Measurements from ENCODE around the gene CCBE1.
"Not testable (repeated sequence)": the region's sequence is repeated elsewhere in the genome, so short reads cannot be mapped to it uniquely, and the experiment has no call there.

Gene CCBE1

DNA sequence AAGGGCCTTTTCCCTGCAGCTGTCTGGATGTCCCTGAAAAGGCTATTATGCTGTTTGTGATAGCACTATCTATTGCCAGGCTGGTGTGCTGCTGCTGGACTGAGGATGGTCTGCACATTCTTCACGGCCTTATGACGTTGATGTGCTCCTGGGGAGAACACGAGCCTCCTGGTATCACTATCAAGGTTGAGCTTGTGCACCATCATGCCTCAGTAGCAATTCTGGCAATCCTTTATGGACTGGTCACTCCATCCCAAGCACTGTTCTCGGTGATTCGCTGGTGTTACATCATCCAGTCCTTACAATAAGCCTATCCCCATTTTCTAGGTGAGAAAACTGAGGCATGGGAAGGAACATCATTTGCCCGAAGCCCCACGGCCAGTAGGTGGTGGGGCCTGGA, 18.2 kb upstream of the CCBE1 start:
- DNase-seq (ENCODE audit: low read depth in 2 of 2), result no peak

DNA sequence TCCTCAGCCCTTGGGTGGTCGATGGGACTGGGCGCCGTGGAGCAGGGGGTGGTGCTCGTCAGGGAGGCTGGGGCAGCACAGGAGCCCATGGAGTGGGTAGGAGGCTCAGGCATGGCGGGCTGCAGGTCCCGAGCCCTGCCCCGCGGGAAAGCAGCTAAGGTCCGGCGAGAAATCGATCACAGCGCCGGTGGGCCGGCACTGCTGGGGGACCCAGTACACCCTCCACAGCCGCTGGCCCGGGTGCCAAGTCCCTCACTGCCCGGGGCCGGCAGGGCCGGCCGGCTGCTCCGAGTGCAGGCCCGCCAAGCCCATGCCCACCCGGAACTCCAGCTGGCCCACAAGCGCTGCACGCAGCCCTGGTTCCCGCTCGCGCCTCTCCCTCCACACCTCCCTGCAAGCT, 16.9 kb upstream of the CCBE1 start:
- DNase-seq (ENCODE audit: low read depth in 2 of 2), result not testable (repeated sequence)

DNA sequence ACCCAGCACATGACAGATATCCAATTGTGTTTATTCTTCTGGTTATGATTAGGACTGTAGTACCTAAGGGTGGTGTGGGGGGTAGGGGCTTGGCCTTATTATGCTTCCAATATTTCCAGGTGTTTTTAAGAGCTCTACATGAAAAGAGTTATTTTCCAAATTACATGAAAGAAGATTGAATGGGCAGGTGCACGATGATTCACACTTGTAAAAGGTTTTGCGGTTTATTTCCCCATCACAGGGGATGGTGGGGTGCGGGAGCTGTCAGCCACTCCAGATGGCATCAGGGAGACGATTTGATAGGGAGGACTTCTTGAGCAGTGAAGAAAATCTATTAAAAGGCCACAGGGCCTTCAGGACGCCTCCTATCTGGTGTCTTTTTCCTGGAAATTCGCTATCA, 15.1 kb upstream of the CCBE1 start:
- DNase-seq (ENCODE audit: low read depth in 2 of 2), result no peak

DNA sequence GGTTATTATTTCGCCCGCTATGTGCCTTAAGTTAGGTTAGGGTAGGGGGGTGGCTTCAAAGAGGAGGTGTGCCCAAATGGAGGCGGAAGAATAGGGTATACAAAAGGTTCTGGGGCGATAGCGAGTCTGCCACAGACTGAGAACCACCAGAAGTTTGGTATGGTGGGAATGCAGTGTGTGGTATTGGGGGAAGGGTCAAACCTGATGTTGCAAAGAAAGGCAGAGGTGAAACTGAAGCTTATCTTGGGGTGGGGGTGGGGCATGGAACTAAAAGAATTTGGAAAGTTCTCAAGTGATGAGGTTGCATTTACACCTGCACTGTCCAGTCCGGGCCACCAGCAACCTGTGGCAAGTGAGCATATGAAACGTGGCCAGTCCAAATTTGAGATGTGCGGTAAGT, 11.8 kb upstream of the CCBE1 start:
- no peak for DNase-seq (ENCODE audit: low read depth in 2 of 2)

DNA sequence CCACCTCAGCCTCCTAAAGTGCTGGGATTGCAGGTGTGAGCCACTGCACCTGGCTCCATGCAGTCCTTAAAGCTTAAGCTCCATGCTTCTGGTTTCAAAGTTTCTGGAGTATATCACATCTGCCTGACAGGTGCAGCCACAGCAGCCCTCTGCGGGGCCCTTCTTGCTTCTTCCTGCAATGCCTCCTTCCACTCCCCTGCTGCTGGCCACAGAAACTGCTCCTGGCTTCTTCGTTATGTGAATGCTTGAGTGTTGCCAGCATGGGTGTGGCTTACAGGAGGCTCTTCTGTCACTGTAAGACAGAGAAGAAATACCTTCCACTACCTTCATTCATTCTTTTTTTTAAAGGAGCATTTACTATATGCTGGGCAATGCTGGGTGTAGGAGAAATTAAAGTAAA, 10.1 kb upstream of the CCBE1 start:
- no peak for DNase-seq (ENCODE audit: low read depth in 2 of 2)

DNA sequence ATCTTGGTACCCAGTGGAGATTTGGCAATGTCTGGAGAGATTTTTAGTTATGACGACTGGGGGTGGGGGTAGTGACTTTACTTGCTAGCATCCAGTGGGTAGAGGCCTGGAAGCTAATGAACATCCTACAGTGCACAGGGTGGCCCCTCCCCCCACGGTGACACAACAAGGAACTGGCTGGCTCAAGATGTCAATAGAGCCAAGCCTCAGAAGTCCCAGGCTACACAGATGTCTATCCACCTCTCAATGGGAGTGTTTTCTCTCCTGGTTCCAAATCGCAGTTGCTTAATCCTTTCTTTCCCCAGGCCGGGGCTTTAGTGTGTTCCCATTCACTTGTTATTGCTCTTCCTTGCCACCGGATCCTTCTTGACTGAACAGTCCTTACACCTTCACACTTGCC, 9.3 kb upstream of the CCBE1 start:
- no peak for DNase-seq (ENCODE audit: low read depth in 2 of 2)

DNA sequence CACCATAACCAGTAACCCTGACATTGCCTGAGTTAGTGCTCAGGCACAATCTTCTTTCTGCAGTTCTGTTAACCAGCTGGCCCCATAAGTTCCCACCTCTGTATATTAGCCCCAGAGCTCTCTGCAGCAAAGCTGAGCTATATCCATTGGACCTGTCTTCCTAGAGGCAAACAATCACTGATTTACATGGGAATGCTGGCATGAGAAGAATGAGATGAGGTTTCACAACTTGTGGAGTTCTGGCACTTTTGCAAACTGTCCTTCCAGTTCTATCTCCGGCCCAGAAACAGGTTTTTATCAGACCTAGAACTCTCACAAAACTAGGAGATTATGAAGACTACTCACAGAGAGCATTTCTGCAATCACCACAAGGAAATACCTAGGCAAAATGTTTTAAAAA, 7.9 kb upstream of the CCBE1 start:
- DNase-seq (ENCODE audit: low read depth in 2 of 2), result no peak

DNA sequence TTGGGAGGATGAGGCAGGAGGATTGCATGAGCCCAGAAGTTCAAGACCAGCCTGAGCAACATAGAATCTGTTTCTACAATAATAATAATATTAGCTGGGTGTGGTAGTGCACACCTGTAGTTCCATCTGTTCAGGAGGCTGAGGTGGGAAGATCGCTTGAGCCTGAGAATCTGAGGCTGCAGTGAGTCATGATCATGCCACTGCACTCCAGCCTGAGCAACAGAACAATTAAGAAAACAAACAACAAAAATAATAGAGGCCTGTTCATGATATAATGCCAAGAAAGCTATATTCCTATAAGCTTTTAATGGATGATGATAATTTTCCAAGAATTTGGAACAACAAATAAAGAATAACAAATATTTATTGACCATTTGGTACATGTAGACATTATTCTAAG, 6.9 kb upstream of the CCBE1 start:
- no peak for DNase-seq (ENCODE audit: low read depth in 2 of 2)

DNA sequence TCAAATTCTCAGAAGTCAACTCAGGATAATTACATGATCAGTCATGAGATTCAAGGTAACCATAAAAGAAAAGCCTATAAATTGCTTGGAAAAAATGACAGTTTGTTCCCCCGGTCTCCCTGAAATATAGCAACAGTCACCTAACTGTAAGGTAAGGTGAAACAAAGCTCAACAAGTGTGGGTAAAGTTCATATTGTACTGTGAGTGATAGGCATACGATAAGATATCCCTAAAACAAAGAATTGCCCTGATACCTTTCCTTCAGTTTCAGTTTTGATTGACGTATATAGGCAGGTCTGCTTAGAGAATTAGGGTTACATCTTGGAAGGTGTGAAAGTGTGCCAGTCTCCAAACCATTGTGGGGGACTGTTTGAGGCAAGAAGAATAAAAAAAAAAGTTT, 4.0 kb upstream of the CCBE1 start:
- no peak for DNase-seq (ENCODE audit: low read depth in 2 of 2)

DNA sequence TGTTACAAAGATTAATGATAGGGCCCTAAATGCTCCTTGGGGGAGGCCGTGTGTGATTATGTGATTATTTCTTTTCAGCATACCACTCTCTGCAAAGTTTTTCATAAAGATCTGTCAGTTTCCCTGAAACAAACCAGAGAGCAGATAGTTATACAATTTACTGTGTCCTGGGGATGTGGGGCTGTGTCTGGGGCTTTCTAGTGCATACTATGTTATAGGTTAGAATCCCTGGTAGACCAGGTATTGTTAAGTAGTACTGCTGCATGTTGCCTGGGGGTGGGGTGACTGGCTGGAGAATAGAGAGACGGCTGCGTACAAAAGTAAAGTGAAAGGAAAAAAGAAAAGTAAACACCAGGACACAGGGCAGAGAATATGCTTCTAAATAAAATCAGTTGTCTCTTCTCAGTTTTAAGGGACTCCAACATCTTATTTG, 3.3 kb upstream of the CCBE1 start:
- DNase-seq (ENCODE audit: low read depth in 2 of 2), result no peak

DNA sequence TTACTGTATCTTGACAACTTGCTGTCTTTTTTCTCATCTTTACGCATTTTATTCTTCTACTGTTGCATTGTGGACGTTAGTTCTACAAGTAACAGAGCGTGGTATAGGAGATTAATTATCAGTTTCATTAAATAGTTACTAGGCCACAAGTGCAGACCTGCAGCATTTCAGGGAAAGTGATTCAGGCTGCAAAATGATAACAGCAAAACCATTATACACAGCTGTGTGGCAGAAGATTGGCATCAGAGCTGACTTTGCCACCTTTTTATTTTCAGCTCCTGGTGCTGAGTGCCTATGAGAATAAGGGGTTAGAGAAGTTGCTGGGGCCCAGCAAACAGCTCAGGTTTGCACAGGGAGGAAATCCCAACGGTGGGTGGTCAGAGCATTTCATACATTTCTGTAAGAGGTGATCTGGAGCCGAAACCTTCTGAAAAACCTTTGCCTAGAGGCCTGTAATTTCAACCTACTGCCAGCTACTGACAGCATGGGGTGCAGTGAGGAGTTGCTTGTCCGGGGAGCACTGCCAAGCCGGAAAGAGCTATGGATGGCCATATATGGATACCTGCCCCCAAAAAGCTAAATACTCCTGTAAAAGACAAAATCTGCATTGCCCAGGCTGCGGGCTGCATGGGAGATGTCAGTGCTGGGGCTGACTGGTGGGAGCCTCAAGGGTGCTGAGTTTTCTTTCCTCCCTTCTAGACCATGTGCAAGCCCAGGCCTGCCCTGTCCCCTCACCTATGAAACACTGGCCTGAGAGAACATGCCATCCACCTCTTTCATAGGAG, 2.7 kb upstream of the CCBE1 start:
- DNase-seq (ENCODE audit: low read depth in 2 of 2), result no peak

DNA sequence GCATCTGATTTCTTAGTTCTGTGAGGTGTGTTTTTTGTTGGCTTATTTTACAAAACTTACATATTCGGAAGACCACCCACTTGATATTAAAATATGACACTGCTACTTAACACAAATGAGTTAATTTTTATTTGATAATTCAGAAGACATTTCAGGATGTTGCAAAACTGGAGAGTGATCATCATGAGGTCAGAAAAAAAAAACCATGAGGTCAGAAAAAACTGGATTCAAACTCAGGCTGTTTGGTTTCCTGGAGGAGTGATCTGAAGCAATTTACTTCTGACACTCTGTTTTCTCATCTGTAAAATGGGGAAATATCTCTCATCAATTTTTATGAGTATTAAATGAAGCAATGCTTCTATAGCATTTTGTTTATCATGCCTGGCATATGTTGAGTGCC, 1.8 kb upstream of the CCBE1 start:
- no peak for DNase-seq (ENCODE audit: low read depth in 2 of 2)

DNA sequence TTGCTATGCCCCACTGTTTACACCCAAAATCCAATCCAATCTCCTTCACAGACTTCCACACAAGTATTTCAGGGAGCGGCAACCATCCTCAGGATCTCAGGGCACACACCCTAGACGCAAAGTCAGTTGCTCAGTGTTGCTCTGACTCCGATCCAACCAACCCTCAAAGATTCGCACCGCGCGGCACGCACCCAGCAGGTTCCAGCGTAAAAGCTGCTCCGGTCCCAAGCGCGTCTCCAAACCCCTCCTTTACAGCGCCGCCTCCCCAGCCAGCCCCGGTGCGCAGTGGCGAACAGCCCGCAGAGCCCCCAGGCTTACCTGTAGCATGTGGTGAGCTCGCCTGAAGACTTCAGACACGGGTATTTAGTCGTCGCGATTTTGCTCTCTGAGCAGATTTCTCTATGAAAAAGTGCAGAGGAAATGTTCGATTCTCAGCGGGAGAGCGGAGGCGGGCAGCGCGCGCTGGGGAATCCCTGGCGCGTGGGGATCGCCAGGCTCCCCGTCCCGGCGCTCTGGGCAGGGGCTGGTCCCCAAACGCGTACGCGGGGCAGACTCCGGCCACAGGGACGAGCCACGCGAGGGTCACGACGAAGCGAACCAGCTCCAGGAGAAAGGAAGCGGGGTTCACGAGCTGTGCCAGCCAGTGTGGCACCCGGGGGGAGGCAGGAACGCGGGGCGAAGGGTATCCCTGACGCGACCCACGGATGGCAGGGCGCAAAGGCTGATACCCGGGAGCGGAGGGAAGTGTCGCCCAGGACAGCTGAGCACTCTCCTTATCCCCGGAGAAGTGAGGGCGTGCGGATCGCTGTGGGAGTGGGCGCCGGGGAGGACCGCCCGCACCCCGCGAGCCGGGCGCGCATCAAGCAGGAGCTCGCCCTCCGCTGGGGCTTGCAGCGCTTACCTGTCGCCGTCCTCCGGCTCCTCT, 650 bp downstream of the CCBE1 start:
- no peak for DNase-seq (ENCODE audit: low read depth in 2 of 2)

DNA sequence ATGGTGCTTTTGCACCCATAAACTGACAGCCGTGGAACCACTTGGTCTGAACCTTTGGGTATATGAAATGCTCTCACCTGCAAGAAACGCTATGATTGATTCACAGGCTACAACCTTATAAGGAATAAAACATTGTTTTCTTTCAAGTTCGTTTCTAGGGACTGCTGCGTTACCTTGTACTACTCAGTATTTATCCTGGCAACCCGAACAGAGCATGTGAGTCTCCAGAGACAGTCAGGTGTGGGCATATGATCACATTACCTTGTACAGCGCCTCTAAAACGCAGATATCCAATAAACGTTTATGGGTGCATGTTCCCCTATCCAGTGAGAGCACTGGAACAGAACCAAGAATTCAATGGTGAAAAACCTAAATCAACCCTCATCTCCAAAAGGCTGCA, 1.7 kb downstream of the CCBE1 start:
- no peak for DNase-seq (ENCODE audit: low read depth in 2 of 2)

DNA sequence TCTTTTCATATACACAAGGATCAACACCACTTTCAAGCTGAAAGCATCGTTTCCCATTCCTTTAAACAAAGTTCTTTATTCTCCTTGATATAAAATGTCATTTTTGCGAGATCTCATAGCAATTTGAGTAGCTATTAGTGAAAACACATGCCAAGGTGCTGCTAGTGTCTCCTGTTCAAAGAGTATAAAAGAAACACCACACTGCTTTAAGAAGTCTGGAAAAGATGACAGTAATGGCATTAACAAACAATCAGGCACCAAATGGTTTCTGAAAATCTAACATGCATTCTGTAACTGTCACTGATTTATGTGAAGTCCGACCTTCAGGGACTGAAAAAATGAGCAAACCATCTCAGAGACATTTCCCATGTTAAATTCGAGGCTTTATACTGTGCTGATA, 2.4 kb downstream of the CCBE1 start:
- no peak for DNase-seq (ENCODE audit: low read depth in 2 of 2)

DNA sequence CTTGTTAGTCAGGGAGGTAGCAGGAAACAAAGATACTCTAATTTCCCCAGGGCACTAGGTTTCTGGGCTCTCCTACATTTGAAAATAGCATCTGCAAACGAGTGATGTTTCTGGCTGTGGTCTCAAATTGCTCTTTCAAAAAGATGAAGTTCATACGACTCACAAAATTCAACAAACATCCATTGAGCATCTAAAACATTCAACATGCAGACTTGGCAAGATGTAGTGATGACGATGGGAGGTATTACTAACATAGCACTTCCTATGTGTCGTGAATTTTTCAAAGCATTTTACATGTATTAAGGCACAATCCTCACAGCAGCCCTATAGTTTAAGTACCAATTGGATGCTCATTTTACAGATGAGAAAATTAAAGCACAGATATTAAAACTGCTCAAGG, 5.2 kb downstream of the CCBE1 start:
- DNase-seq (ENCODE audit: low read depth in 2 of 2), result no peak

DNA sequence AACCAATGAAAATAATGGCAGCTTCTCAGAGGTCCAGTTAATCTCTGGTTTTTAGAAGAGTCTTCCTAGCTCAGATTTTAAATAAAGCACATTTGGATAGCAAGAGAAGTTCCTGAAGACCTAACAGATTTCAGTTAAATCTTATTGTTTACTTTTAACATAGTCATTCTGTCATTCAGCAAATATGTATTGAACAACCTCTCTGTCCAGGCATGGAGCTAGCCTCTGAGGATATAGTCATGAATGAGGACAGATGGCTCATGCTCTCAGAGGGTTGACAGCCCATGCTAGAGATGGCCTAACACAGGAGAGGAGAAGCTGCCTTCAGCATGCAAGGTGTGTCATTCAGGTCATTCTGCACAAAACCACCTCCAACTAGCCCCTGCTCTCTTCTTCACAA, 6.2 kb downstream of the CCBE1 start:
- DNase-seq (ENCODE audit: low read depth in 2 of 2), result no peak

DNA sequence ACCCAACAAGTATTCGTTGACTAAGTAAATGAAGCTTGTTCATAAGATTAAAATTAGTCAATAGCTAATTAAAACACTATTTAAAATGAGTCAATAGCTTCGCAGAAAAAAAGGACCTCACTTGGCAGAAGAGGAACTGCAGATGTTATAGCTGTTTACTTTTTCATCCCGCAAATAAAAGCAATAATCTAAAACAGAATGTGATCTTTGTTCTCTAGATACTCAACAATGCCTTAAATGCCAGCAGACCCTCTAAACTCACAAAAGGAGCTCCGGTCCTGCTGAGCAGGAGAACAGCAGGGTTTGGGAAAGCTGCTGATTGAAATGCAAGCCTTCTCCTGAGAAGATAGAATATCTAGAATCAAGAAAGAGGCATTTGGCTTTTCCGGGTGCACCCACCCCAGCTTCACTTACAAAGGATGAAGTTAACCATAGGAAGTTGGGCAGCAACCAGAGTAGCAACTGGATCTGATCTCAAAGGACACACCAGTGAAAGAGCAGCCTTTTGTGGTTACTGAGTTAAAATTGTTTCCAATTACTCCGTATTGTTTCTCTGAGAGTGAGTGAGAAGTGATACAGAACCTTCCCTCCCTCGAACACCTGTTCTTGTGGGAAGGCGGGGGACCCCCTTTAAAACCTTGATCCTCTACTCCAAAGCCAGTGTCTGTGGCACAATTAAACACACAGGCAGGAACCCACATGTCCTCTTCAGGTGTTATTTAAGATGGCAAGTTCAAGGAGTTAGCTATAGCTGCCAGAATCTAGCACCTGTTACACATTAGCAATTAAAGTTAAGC, 6.8 kb downstream of the CCBE1 start:
- no peak for DNase-seq (ENCODE audit: low read depth in 2 of 2)

DNA sequence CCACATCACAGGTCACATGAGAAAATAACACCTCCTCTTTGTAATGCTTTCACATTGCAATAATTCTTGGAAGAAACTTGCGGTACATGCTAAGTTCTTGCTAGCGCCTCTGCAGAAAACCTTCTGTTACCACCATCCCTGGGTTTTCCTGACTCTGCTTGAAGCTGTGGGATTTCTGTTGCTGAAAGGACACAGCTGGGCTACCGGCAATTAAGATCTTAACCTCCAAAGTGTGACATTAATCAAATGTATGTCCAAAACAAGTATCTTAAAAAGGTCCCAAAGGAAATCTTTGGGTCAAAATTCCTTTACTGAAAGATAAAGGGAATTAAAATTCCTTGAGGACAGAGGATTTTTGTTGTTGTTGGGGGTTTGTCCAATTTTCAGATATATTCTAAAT, 7.5 kb downstream of the CCBE1 start:
- DNase-seq (ENCODE audit: low read depth in 2 of 2), result no peak

DNA sequence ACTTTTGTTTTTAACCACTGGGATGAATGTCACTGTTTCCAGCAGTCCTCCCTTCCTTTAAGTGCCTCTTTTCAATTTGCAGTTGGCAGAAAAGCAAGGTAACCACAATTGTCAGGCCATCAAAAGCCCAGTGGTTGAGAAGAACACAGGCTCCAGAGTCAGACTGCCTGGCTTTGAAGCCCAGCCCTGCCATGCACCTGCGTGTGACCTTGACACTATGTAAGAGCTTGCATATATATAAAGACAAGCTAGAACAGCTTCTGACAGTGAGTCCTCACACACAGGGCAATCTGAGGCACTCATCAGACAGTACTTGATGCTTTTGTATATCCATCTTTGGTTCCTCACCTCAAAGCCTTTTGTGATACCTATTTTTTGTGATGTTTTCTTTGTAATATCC, 11.0 kb downstream of the CCBE1 start:
- no peak for DNase-seq (ENCODE audit: low read depth in 2 of 2)

DNA sequence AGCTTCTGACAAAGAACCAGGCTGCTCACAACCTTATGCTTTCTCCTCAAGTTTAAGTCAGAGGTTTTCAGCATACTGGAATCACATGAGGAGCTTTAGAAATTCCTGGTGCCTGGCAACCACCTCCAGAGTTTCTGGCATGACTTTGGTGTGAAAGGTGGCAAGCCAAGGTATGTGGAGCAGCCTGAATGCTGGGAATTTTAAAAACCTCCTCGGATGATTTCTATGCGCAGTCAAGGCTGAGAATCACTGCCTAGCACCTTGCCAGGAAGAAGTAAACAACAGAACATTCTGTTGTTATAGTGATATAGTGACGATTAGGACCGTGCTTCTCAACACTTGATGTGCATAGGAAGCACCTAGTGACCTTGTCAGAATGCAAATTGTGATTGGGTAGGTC, 11.7 kb downstream of the CCBE1 start:
- DNase-seq (ENCODE audit: low read depth in 2 of 2), result no peak

DNA sequence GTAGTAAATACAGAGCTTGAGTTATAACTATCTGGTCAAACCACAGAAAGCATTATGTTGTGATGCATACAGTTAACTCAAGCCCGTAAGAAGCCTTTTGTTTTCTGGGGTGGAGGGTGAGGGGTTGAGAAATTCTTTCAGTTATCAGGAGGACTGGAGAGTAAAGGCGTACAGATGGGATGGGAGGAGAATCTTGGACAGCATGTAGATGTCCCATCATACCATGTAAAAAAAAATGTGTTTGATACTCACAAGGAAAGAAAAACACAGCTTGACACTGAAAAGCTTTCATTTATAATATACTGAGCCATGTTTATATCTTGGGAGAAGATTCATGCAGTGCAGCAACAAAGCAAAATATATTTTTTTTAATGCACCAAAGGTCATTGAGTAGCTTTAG, 12.4 kb downstream of the CCBE1 start:
- DNase-seq (ENCODE audit: low read depth in 2 of 2), result no peak
